Measurements from ENCODE around the gene ENPP1.

DNA sequence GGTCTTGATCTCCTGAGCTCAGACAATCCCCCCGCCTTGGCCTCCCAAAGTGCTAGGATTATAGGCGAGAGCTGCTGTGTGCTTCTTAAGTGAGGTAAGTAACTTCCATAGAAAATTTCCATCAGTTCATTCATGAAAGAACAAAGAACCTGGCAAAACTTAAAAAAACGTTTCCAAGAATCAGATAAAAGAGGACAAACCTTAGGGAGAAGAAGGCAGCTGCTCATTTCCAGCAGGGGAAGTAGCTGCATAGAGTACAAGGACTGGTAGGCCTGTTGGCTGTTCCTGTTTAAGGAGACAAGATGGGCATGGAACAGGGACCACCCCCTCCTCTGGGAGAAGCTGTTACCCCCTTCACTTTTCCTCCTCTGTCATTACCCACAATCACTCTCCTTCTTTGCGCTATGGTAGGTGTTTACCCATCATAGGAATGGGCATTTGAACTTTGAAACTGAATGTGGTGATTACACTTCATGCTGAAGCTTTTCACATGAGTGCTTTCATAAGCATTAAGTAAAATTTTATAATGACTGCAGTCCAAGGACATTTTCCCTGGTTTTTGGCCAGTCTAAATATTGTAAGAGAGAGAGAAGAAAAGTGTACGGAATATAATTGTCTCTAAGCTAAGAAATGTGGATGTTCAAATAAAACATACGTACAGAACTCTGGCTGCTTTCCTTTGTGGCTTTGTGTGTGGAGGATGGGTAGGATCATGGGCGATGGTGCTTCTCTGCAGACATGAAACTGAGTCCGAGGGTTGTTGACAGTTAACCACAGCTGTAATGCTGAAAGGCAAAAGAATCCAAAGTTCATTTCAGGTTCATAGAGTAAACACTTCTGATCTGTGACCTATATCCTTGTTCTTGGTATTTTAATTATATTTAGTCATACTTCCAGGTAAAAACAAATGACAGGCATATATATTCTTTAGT is 86.9 kb downstream of the ENPP1 start:
- TF ChIP-seq, protein P1, sequence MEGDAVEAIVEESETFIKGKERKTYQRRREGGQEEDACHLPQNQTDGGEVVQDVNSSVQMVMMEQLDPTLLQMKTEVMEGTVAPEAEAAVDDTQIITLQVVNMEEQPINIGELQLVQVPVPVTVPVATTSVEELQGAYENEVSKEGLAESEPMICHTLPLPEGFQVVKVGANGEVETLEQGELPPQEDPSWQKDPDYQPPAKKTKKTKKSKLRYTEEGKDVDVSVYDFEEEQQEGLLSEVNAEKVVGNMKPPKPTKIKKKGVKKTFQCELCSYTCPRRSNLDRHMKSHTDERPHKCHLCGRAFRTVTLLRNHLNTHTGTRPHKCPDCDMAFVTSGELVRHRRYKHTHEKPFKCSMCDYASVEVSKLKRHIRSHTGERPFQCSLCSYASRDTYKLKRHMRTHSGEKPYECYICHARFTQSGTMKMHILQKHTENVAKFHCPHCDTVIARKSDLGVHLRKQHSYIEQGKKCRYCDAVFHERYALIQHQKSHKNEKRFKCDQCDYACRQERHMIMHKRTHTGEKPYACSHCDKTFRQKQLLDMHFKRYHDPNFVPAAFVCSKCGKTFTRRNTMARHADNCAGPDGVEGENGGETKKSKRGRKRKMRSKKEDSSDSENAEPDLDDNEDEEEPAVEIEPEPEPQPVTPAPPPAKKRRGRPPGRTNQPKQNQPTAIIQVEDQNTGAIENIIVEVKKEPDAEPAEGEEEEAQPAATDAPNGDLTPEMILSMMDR (conservative IDR thresholded peaks at IDR 0.05), result no peak
- no peak for TF ChIP-seq ZFX (IDR thresholded peaks at IDR 0.05)
